ENCODE results near the gene ACSF3.

DNA sequence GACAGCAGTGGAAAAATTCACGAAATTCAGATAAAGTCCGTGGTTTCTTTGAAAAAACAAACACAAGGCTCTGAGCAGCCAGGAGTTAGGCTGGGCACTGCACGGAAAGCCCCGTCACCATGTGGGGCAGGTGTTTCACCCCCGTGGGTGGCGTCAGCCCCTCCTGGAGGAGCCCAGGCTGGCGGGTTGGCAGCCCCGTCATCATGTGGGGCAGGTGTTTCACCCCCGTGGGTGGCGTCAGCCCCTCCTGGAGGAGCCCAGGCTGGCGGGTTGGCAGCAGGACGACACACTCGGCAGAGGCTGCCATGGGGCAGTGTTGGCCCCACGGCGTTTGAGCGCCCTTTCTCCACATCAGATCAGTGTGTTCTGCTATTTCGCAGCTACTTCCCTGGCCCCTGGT, 38.1 kb downstream of the ACSF3 start:
- TF ChIP-seq GATA3 (IDR thresholded peaks at IDR 0.05; ENCODE audit: low read depth, low read length) = no peak
- TF ChIP-seq GATA2 (IDR thresholded peaks at IDR 0.05; ENCODE audit: low read depth, low read length) = no peak

Measured in SH-SY5Y (cell line).